MCF 10A (cell line): ENCODE results near the gene PAQR8. TPM values are rescaled to one million over a fixed set of nuclear protein-coding genes. Genes with fewer than 3 reads are reported as not detected.

Experiments used
- BruUV-seq: library from RNA; stranded (reverse); fragments of 400-500 nt; replicated peaks from 2 replicates; lab custom pipeline; 2021; lab: Mats Ljungman, UMichigan
- CTCF ChIA-PET: fragments of 300-600 bp; sonication (Branson Sonifier 250); formaldehyde crosslinking; extraction: SDS; loops from one replicate; lab custom pipeline; 2021; ENCODE audit warnings: antibody characterized with exemption, inconsistent platforms; lab: Yijun Ruan, JAX
- POLR2A ChIA-PET: fragments of 300-600, 350-650 bp; sonication (Branson Sonifier 250); formaldehyde crosslinking; extraction: SDS; loops from one replicate; lab custom pipeline; 2020; ENCODE audit warnings: antibody characterized with exemption, inconsistent platforms; lab: Yijun Ruan, JAX
- DNase-seq: peaks from one replicate; pipeline ENCODE4 v3.0.0-alpha.2; 2018; ENCODE audit not compliant: unreplicated experiment
- H3K27ac Mint-ChIP-seq: one replicate; pipeline ENCODE4 v1.8.0; 2022; ENCODE audit warnings: mild to moderate bottlenecking, low read depth, mixed read lengths; ENCODE audit not compliant: unreplicated experiment
- H3K27me3 Mint-ChIP-seq: one replicate; pipeline ENCODE4 v1.8.0; 2022; ENCODE audit warnings: mixed read lengths; ENCODE audit not compliant: insufficient read depth, unreplicated experiment
- H3K36me3 Mint-ChIP-seq: one replicate; pipeline ENCODE4 v1.8.0; 2022; ENCODE audit warnings: mild to moderate bottlenecking, moderate library complexity, mixed read lengths; ENCODE audit not compliant: insufficient read depth, unreplicated experiment
- H3K4me1 Mint-ChIP-seq: one replicate; pipeline ENCODE4 v1.8.0; 2022; ENCODE audit warnings: mixed read lengths; ENCODE audit not compliant: insufficient read depth, unreplicated experiment
- H3K4me3 Mint-ChIP-seq: one replicate; pipeline ENCODE4 v1.8.0; 2022; ENCODE audit warnings: mild to moderate bottlenecking, moderate library complexity, mixed read lengths; ENCODE audit not compliant: unreplicated experiment
- H3K9me3 Mint-ChIP-seq: one replicate; pipeline ENCODE4 v1.8.0; 2022; ENCODE audit warnings: mixed read lengths; ENCODE audit not compliant: unreplicated experiment
- intact Hi-C: fragments of 100-400 bp; cut with micrococcal nuclease; formaldehyde crosslinking; loops from 2 replicates; pipeline ENCODE4 v1.14.1; 2022
- total RNA-seq: library from RNA; stranded (reverse); gene quantifications from 2 replicates; pipeline ENCODE4 v1.2.3, GENCODE V29; 2022
- TF ChIP-seq, protein P1 (sequence below): fragments of 200-600 bp; IDR thresholded peaks from one replicate; pipeline ENCODE4 v1.8.0; 2022; ENCODE audit warnings: antibody characterized with exemption, mild to moderate bottlenecking; ENCODE audit not compliant: unreplicated experiment

The PAQR8 gene
- total RNA-seq, 1 experiment from 2014 or later, result 1.9 TPM

GRCh38 chr6:52403627-52404026 is 41.7 kb downstream of the PAQR8 start:
- Mint-ChIP-seq H3K4me1 (peaks cover 10% of the 10 kb centered on the region), H3K4me3 (no peak overlapping the region), H3K27ac (no peak overlapping the region), H3K27me3 (no peaks in the 10 kb centered on the region), H3K36me3 (no peaks in the 10 kb centered on the region), H3K9me3 (no peaks in the 10 kb centered on the region)
- intact Hi-C loops, result no loop called here
- TF ChIP-seq, protein P1, sequence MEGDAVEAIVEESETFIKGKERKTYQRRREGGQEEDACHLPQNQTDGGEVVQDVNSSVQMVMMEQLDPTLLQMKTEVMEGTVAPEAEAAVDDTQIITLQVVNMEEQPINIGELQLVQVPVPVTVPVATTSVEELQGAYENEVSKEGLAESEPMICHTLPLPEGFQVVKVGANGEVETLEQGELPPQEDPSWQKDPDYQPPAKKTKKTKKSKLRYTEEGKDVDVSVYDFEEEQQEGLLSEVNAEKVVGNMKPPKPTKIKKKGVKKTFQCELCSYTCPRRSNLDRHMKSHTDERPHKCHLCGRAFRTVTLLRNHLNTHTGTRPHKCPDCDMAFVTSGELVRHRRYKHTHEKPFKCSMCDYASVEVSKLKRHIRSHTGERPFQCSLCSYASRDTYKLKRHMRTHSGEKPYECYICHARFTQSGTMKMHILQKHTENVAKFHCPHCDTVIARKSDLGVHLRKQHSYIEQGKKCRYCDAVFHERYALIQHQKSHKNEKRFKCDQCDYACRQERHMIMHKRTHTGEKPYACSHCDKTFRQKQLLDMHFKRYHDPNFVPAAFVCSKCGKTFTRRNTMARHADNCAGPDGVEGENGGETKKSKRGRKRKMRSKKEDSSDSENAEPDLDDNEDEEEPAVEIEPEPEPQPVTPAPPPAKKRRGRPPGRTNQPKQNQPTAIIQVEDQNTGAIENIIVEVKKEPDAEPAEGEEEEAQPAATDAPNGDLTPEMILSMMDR, result no peak
- CTCF ChIA-PET, result interaction anchor here (0.6 to 8.8 kb wide), 8 partner anchors 12 to 258 kb away, joined by 3 to 137 read pairs (median 6); partner anchors contain the start of gene MCM3
- no TSS peak for BruUV-seq
- peak; percentile 21 for DNase-seq
- POLR2A ChIA-PET, result interaction anchor here (1.2 kb wide), 1 partner anchor 10 kb away, joined by 3 read pairs; no protein-coding TSS in a partner anchor

- ChIA-PET CTCF (interaction anchor here (0.5 to 6.9 kb wide), 12 partner anchors 8 to 793 kb away, joined by 3 to 44 read pairs (median 4); no protein-coding TSS in a partner anchor), POLR2A (no interaction called here)
- TF ChIP-seq, protein P1, result no peak
- no peaks in the 10 kb centered on the region for H3K36me3 Mint-ChIP-seq
- no peaks in the 10 kb centered on the region for H3K27me3 Mint-ChIP-seq
- intact Hi-C loops, result no loop called here
- no peak for DNase-seq
- BruUV-seq, result no TSS peak
- peaks cover 10% of the 10 kb centered on the region for H3K4me1 Mint-ChIP-seq
- H3K4me3 Mint-ChIP-seq, result no peak overlapping the region
- H3K9me3 Mint-ChIP-seq, result no peaks in the 10 kb centered on the region
- no peak overlapping the region for H3K27ac Mint-ChIP-seq
Observed at GRCh38 chr6:52405243-52405642, 43.3 kb downstream of the PAQR8 start.

DNA sequence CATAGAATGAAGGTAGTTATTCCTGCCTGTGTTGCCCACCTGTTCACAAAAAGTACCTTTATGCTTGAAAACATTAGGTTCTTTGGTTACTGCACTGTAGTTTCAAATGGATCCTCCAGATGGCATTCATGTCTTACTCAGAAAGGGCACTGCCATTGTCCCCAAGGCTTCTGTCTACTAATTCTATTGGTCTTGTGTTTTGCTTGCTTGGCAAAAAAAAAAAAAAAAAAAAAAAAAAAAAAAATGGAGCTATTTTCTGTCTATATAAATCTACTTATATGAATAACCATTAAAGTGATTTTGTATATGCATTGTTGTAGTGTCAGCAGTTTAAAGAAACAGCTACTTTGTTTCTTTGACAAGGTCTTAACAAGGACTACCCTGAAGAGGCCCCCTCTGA is 45.5 kb downstream of the PAQR8 start:
- no peaks in the 10 kb centered on the region for H3K9me3 Mint-ChIP-seq
- POLR2A ChIA-PET, result interaction anchor here (0.6 to 1.1 kb wide), 7 partner anchors 9 to 653 kb away, joined by 3 read pairs; no protein-coding TSS in a partner anchor
- H3K27ac Mint-ChIP-seq, result no peak overlapping the region
- no peaks in the 10 kb centered on the region for H3K27me3 Mint-ChIP-seq
- H3K36me3 Mint-ChIP-seq, result no peaks in the 10 kb centered on the region
- intact Hi-C loops, result loop anchor here (1.0 kb wide), 2 partner anchors 256 to 653 kb away; no protein-coding TSS in a partner anchor
- DNase-seq, result peak; percentile 60
- BruUV-seq, result no TSS peak
- CTCF ChIA-PET, result interaction anchor here (0.5 to 2.8 kb wide), 29 partner anchors 8 to 752 kb away, joined by 3 to 27 read pairs (median 4); partner anchors contain the start of gene EFHC1
- no peak overlapping the region for H3K4me3 Mint-ChIP-seq
- peaks cover 15% of the 10 kb centered on the region for H3K4me1 Mint-ChIP-seq
- TF ChIP-seq, protein P1, result peak; percentile 51

- H3K4me3 Mint-ChIP-seq, result no peak overlapping the region
- POLR2A ChIA-PET, result interaction anchor here (0.8 to 1.1 kb wide), 2 partner anchors 38 to 248 kb away, joined by 3 to 4 read pairs; no protein-coding TSS in a partner anchor
- no peaks in the 10 kb centered on the region for H3K27me3 Mint-ChIP-seq
- no TSS peak for BruUV-seq
- peaks cover 7% of the 10 kb centered on the region for H3K4me1 Mint-ChIP-seq
- intact Hi-C loops, result no loop called here
- H3K27ac Mint-ChIP-seq, result no peak overlapping the region
- H3K36me3 Mint-ChIP-seq, result no peaks in the 10 kb centered on the region
- no peaks in the 10 kb centered on the region for H3K9me3 Mint-ChIP-seq
- TF ChIP-seq, protein P1, result no peak
- CTCF ChIA-PET, result interaction anchor here (0.6 to 2.8 kb wide), 6 partner anchors 9 to 391 kb away, joined by 3 to 27 read pairs (median 4); no protein-coding TSS in a partner anchor
- no peak for DNase-seq
Observed at GRCh38 chr6:52409499-52409898, 47.5 kb downstream of the PAQR8 start.
